ENCODE data around the gene GRIK2. TPM values are rescaled to one million over a fixed set of nuclear protein-coding genes. Genes with fewer than 3 reads are reported as not detected.

Gene GRIK2
- total RNA-seq, 1 experiment from 2014 or later, result 0.70 TPM

DNA sequence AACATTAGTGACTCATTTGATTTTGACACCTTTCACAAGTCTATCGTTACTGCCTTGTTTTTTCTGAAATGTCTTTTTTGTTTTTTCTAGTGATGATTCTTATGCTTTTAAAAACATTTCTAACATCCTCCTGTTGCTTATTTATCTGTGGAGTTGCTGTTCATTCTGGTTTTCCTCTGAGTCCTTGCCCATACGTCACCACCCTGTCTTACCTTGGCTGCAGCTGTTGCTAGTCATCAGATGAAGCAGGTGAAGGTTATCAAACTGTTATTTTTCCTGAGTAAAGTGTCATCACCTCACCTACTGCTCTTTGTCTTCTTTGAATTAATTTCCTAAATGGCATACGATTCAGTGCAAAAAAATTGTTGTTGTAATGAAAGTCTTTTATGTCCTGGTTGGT is 376.6 kb downstream of the GRIK2 start:
- no peak overlapping the region for H3K4me3 Mint-ChIP-seq

More for the DNA sequence above, 376.6 kb downstream of the GRIK2 start:
- Mint-ChIP-seq H3K9me3 (no peaks in the 10 kb centered on the region), H3K36me3 (ENCODE audit: insufficient read depth in 1 of 3, low read depth in 3 of 3) (no peaks in the 10 kb centered on the region), H3K27ac (no peak overlapping the region), H3K27me3 (ENCODE audit: low read depth) (no peaks in the 10 kb centered on the region), H3K4me1 (peaks cover 26 to 29% of the 10 kb centered on the region in 2 experiments)
- Histone ChIP-seq H3K4me1 (ENCODE audit: insufficient read depth, low read length) (peaks cover 7% of the 10 kb centered on the region; the same call in 1 of the 2 replicates), H2BK12ac (ENCODE audit: insufficient read length, low read depth, low read length) (no peak overlapping the region), H4K5ac (ENCODE audit: insufficient read length, low read depth, low read length) (no peak overlapping the region), H3K4me2 (ENCODE audit: insufficient read depth, insufficient read length, low read length) (no peak overlapping the region), H2BK15ac (ENCODE audit: low read depth, low read length) (no peak overlapping the region), H3T11ph (ENCODE audit: low read length) (no peak overlapping the region), H2BK120ac (ENCODE audit: low read depth, low read length, poor library complexity, severe bottlenecking) (no peak overlapping the region), H3K4ac (ENCODE audit: low read depth, low read length) (no peak overlapping the region), H3K9me3 (ENCODE audit: control insufficient read depth, low read depth, low read length) (no peaks in the 10 kb centered on the region), H3K79me2 (ENCODE audit: insufficient read depth, low read length) (no peaks in the 10 kb centered on the region), H2AK5ac (ENCODE audit: insufficient read length, low read length) (no peak overlapping the region), H3K79me1 (ENCODE audit: insufficient read depth, low read depth, low read length, poor library complexity, severe bottlenecking) (no peaks in the 10 kb centered on the region), H3K9ac (ENCODE audit: extremely low read depth, insufficient read length, low read length) (no peak overlapping the region), H3K18ac (ENCODE audit: insufficient read length, low read depth, low read length) (no peak overlapping the region), H3K23ac (ENCODE audit: insufficient read length, low read depth, low read length) (no peak overlapping the region), H4K20me1 (ENCODE audit: control insufficient read depth, insufficient read depth, insufficient read length) (no peaks in the 10 kb centered on the region), H2AFZ (ENCODE audit: low read length) (no peak overlapping the region), H4K91ac (ENCODE audit: insufficient read length, low read depth, low read length) (no peak overlapping the region), H3K27ac (ENCODE audit: insufficient read length, low read depth, low read length) (no peak overlapping the region), H3K23me2 (ENCODE audit: insufficient read length, low read depth, low read length, poor library complexity, severe bottlenecking) (no peaks in the 10 kb centered on the region), H3K56ac (ENCODE audit: insufficient read length, low read depth, low read length) (no peak overlapping the region), H3K14ac (ENCODE audit: insufficient read depth, low read length) (no peak overlapping the region), H4K8ac (replicated peaks; ENCODE audit: insufficient read length, low read depth, low read length) (no peak overlapping the region), H2BK5ac (ENCODE audit: insufficient read length, low read length) (no peak overlapping the region), H2BK20ac (ENCODE audit: low read depth, low read length, poor library complexity, severe bottlenecking) (no peak overlapping the region), H3K27me3 (ENCODE audit: insufficient read depth, low read length) (no peaks in the 10 kb centered on the region)
- DNase-seq, result no peak
- WGBS (ENCODE audit: extremely low coverage, insufficient read length, low lambda C conversion rate), result no CpG with 5 or more reads among the region's 3 CpGs
- TF ChIP-seq, protein P1, sequence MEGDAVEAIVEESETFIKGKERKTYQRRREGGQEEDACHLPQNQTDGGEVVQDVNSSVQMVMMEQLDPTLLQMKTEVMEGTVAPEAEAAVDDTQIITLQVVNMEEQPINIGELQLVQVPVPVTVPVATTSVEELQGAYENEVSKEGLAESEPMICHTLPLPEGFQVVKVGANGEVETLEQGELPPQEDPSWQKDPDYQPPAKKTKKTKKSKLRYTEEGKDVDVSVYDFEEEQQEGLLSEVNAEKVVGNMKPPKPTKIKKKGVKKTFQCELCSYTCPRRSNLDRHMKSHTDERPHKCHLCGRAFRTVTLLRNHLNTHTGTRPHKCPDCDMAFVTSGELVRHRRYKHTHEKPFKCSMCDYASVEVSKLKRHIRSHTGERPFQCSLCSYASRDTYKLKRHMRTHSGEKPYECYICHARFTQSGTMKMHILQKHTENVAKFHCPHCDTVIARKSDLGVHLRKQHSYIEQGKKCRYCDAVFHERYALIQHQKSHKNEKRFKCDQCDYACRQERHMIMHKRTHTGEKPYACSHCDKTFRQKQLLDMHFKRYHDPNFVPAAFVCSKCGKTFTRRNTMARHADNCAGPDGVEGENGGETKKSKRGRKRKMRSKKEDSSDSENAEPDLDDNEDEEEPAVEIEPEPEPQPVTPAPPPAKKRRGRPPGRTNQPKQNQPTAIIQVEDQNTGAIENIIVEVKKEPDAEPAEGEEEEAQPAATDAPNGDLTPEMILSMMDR (conservative IDR thresholded peaks at IDR 0.05), result no peak

All from H9 (cell line).